Mammary epithelial cell (primary cell): ENCODE data around the gene C12orf56.

ENCODE experiments used
- EZH2 ChIP-seq: IDR thresholded peaks from 2 replicates; pipeline ENCODE4 v1.6.1; 2012; ENCODE audit warnings: low read length, inconsistent platforms, borderline replicate concordance
- TF ChIP-seq, protein P1 (sequence below), 2 donors: IDR thresholded peaks in 1 of 2; conservative IDR thresholded peaks in 1 of 2; 2 replicates each; pipeline ENCODE4 v1.5.1; 2011 to 2012; ENCODE audit warnings: inconsistent platforms in 2 of 2, low read length in 2 of 2, mild to moderate bottlenecking in 2 of 2, control low read depth in 1 of 2, low read depth in 1 of 2; ENCODE audit not compliant: insufficient read depth in 1 of 2; ENCODE audit errors: extremely low read depth in 1 of 2

GRCh38 chr12:64352181-64352580 lies 38.4 kb downstream of the C12orf56 start:
- TF ChIP-seq, protein P1, sequence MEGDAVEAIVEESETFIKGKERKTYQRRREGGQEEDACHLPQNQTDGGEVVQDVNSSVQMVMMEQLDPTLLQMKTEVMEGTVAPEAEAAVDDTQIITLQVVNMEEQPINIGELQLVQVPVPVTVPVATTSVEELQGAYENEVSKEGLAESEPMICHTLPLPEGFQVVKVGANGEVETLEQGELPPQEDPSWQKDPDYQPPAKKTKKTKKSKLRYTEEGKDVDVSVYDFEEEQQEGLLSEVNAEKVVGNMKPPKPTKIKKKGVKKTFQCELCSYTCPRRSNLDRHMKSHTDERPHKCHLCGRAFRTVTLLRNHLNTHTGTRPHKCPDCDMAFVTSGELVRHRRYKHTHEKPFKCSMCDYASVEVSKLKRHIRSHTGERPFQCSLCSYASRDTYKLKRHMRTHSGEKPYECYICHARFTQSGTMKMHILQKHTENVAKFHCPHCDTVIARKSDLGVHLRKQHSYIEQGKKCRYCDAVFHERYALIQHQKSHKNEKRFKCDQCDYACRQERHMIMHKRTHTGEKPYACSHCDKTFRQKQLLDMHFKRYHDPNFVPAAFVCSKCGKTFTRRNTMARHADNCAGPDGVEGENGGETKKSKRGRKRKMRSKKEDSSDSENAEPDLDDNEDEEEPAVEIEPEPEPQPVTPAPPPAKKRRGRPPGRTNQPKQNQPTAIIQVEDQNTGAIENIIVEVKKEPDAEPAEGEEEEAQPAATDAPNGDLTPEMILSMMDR (conservative IDR thresholded peaks at IDR 0.05 in 1 of 2, IDR thresholded peaks at IDR 0.05 in 1 of 2; ENCODE audit: extremely low read depth in 1 of 2, insufficient read depth in 1 of 2, low read depth in 1 of 2, low read length in 2 of 2) = no peak
- TF ChIP-seq EZH2 = no peak
